Fibroblast of peridontal ligament (primary cell): ENCODE results near the gene SLC35F4.
"Not testable (repeated sequence)": the region's sequence is repeated elsewhere in the genome, so short reads cannot be mapped to it uniquely, and the experiment has no call there.

ENCODE experiments used
- DNase-seq: peaks from one replicate; pipeline ENCODE4 v3.0.0-alpha.2; 2010; ENCODE audit errors: extremely low read depth

SLC35F4 gene

DNA sequence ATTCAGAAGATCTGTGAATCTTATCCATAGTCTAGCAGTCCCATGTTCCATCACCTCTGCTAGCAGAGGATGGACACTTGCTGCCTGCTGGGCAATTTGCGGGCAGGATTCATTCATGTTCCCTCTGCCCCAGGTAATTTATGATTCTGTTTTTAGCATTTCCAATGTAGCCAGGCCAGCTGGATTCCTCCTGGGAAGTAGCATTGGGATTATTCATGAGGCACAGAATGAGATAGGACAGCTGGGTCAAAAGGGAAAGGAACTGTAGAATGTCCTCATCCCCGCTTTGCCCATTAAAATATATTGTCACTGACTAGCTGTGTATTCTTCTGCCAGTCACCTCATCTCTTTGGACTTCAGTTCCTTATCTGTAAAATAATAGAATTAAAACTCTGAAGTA, 68.7 kb downstream of the SLC35F4 start:
- no peak for DNase-seq

DNA sequence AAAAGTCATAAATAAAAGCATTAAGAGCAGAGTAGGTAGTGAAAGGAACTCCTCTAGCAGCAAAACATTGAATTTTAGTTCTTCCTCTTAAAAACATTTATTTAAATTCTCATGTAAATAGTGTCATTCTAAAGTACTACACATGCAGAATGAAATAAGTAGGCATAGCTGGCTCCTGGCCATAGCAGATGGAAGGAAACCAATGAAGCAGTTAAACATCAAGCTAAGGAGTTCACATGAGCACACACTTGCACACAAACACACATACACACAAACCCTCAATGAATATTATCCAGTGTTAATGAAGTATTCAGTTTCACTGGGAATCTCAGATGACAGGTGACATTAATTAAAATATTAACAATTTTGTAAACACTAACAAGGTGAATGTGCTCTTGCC, 69.3 kb downstream of the SLC35F4 start:
- no peak for DNase-seq

GRCh38 chr14:57785058-57785457, 80.8 kb downstream of the SLC35F4 start:
- no peak for DNase-seq

DNA sequence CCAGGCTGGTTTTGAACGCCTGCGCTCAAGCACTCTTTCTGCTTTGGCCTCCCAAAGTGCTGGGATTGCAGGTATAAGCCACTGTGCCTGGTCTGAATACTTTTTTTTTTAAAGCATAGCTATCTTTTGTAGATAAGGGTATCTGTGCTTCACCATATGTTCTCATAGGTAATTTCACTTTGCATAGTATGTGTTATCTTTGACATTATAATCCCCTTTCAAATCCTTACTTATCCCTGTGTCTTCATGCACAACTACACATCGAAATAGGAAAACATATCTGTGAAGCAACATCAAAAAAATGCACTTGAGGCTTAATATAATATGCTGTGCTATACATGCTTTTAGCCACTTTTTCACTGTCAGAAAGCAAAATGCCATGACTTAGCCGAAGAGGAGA, 94.1 kb downstream of the SLC35F4 start:
- no peak for DNase-seq

GRCh38 chr14:57769863-57770523, 95.9 kb downstream of the SLC35F4 start:
- DNase-seq: no peak

- DNase-seq: peak; percentile 28
Observed at GRCh38 chr14:57761800-57762199, 104.1 kb downstream of the SLC35F4 start.

GRCh38 chr14:57760896-57761295, 105.0 kb downstream of the SLC35F4 start:
- DNase-seq: peak; percentile 10

DNA sequence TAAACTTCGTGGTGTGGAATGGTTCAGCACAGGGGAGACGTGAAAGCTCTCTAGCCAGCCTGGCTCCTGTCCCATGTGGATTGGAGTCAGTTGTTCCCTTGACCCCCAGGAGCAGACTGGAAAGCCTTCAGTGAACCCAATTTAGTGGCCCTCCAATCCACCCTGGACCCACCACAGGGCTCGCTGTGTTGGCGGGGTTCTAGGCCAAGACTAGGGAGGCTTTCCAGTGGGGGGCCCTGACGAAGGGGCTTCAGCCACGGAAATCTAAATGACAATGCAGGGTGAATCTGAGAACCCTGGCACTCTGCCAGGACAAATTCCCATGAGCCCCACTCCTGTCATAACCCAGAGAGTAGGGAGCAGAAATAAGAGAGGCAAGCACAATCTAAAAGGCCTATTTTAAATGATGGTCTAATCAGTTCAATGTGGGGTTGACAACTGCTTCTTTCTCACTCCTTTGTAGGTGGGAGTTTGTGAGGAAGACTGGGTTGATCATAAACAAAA, 110.8 kb downstream of the SLC35F4 start:
- peak; percentile 4 for DNase-seq

GRCh38 chr14:57754527-57754926, 111.4 kb downstream of the SLC35F4 start:
- DNase-seq: no peak

DNA sequence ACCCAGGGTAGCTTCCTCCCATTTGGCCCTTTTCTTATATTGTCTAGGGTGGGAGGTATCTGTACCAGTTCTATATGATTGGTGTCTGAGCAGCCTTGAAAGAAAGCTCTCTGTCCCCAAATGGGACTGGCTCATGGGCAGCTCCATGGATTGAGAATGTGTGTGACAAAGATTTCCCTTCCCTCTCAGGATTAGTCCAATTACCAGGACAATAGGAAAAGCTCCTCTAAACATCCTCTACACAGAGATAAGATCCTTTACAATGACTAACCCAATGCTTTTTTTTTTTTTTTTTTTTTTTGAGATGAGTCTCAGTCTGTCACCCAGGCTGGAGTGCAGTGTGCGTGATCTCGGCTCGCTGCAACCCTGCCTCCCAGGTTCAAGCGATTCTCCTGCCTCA, 112.1 kb downstream of the SLC35F4 start:
- DNase-seq: no peak

GRCh38 chr14:57752142-57752695, 113.7 kb downstream of the SLC35F4 start:
- DNase-seq: not testable (repeated sequence)

GRCh38 chr14:57751400-57751799, 114.5 kb downstream of the SLC35F4 start:
- no peak for DNase-seq

DNA sequence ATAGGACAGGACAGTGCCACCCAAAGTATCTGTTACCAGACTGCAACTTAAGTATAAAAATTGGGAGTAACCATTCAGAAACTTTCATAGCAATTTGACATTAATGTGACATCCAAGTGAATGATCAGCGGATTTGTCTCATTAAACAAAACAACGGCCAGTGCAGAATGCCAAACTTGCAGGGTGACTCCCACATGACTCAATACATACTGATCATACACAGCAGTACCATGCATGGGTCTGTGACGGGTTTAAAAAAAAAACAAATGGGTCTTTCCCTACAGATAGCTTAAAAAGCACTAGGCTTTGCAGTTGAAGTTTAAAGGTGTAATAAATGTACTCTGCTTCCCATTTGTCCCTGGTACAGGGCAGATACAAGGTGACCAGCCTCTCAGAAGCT, 116.6 kb downstream of the SLC35F4 start:
- peak; percentile 54 for DNase-seq

DNA sequence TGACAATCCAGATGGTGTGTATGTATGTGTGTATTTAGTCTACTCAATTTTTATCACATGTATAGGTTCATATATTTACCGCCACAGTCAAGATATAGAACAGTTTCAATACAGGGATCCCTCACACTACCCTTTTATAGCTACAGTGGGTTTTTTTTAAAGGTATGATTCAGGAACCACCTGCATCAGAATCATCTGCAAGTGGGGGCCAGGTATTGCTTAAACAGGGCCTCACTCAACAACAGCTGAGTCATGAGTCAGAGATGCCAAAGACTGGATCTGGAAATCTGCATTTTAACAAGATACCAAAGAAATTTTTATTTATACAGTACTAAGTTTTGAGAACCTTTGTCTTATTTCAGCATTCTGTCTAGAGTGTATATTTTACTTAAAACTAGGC, 117.6 kb downstream of the SLC35F4 start:
- no peak for DNase-seq

DNA sequence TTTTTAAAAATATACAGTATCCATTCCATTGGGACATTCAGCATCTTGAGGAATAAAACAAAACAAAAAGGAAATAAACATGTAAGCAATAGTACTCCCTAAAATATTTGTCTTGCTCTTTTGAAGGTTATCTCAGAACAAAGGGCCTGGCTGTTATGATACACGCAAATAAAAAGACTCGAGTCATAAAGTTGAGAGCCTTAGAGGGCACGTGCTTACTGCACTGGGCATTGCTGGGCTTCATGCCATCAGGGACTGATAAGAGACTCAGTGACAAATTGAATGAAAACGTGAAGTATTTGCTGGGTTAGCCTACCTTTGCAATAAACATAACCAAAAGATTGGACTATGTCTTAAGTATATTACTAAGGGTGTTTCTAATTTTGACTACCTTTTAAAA, 118.9 kb downstream of the SLC35F4 start:
- no peak for DNase-seq

- no peak for DNase-seq
Observed at GRCh38 chr14:57746563-57746962, 119.3 kb downstream of the SLC35F4 start.

DNA sequence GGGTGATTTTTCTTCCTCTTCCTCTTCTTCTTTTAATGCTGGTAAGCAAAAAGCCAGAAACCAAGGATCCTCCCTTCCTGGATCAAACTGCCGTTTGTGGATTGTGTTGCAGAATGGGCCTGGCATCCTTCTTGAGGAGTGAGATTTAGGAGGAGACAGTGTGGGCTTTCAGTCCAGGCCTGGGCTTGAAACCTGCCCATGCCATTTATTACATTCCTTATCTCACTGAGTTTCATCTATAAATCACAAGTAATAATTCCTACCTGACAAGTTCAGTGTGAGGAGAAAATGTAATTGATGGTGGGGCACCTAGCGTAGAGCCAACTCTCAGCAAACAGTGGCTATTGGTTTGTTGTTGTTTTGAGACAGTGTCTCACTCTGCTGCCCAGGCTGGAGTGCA, 126.4 kb downstream of the SLC35F4 start:
- no peak for DNase-seq

- peak; percentile 8 for DNase-seq
Observed at GRCh38 chr14:57737598-57737997, 128.3 kb downstream of the SLC35F4 start.

DNA sequence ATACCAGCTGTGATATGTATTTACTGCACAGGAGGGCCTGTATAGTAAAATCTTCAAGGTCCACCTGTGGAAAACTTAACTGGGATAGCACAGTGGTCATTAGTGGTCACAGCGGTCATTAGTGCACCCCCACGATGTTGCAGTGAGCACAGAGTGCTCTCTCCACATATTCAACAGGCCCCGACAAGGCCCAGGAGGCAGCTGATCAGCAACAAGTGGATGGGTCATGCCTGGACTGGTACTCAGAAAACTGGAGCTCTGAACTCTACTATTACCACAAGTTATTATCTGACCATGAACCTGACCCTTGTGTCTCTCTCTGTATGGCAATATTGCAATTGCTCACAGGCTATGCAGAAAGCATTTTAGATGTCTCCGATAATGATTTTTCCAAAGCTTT, 129.5 kb downstream of the SLC35F4 start:
- no peak for DNase-seq

- DNase-seq: no peak
Observed at GRCh38 chr14:57735276-57735675, 130.6 kb downstream of the SLC35F4 start.

DNA sequence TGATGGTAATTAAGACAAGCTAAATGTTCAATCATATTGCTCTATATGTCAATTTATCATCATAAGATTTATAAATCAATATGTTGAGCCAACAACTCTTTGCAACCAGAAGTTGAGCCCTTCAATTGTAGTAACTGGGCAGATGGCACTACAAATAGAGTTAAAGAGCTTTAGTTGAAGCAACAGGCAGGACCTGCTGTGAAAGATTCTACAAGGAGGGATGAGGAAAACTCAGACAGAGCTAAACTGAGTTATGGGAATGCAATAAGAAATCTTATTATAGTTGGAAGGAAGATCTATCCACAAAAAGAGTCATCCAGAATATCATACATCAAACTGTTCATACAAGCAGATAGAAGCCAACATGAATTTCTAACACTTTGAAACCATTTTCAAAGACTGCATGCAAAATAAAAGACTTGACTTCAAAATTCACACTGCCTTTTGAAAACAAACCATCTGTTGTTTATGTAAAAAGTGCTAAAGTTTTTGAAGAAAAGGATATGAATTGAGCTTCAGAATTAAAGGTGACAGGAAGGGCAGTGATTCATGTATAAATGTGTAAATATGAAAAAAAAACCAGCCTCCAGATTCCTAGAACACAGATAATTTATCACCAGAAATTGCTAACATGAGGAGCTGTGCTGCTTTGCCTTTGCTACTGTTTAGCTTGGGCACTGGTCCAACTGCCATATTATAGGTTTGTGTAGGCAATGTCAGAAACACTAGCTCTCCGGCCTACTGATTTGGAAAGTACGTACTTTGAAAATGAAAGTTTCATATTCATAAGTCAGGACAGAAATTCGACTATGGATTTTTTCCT, 133.2 kb downstream of the SLC35F4 start:
- DNase-seq: peak; percentile 73

- DNase-seq: no peak
Observed at GRCh38 chr14:57729208-57730187, 136.4 kb downstream of the SLC35F4 start.
